ENCODE measurements around the gene FABP3. TPM values are rescaled to one million over a fixed set of nuclear protein-coding genes. Genes with fewer than 3 reads are reported as not detected.

The FABP3 gene
- total RNA-seq, 1 donor from 2014 or later: 0.51 TPM

DNA sequence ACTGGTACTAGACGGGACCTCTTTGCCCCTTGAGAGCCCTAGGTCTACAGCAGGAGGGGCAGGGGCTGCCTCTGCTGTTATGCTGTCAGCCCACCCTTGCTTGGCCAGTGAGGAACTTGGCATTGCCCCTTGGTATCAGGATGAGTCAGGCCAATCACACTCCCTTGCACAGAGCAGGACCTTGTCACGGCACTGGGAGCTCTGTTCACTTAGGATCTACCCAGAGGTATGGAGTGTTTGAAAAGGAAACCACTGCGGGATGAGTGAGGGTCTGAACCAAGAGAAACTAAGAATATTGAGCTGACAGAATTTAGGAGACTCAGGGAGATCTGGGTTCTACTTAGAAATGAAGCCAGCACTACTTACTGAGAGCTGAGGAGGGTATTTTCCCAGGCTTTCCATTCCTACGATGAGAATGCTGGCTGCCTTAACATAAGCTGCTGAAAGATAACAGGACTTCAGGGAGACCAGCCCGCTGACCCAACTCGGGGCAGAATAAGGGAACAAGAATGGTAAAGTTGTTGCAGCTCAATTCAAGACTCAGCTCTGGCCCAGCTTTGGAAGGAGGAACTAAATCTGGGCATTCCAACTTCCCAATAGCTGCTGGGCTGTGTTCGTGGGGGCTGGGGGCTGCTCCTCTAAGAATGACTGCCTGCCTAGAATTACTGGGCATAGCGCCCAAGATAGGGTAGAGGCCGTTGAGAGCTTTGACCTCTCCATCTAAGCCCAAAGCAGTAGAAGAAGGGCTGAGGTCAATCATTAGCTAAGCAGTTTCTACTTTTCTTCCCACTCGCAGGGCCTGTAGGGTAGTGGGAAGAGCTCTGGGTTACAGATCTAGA, 1.5 kb downstream of the FABP3 start:
- DNase-seq: no peak

DNA sequence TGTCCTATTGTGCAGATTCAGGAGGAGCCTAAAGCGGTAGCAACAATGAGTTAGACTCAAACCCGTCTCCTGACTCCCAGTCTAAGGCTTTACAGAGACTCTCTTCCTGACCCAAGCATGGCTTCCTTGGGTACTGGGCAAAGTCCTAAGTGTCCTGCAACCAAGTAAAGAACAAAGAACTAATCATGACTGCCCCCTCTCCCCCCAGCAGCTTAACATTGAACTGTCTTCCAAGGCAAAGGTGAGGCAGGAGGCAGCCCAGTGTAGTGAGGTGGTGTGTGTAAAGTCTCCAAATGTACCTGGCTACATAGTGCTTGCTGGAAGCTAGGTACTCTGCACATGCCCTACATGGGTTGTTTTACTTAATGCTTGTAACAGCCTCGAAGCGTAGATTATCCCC, 2.3 kb downstream of the FABP3 start:
- no peak for DNase-seq

DNA sequence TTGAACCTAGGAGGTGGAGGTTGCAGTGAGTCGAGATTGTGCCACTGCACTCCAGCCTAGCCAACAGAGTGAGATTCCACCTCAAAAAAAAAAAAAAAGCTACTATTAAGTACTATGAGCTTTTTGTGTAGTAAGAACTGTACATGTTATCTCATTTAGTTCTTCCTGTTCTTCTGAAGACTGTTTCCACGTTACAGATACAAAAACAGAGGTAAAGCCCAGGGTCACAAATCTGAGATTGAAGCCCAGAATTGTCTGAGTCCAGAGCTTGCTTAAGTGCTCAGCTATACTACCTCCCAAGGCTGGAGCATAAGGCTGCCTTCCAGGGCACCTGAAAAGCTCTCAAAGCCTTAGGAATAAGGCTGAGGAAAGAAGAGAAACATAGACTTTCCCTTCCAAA, 2.9 kb downstream of the FABP3 start:
- no peak for DNase-seq

DNA sequence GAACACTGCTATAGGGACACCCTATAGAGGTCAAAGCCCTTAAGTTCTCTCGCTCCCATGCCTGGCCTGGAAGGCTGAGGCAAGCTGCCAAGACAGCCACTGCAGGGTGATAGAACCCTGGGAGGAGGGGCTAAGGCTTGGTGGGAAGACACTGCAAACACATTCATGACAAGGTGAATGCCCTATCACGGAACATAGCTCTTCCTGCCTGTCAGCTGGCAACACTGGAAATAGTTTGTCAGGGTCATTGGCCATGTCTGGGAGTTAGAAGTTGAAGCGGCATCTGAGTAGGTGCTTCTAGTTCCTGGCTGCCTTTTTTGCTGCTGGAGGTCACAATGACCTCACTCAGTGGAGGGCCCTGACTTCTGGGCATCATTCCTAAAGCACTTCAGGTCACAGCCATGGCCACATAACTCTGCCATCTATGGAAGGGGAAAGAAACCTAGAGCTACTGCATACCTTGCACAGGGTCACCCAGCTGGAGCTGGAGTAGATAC, 4.2 kb downstream of the FABP3 start:
- DNase-seq: no peak

DNA sequence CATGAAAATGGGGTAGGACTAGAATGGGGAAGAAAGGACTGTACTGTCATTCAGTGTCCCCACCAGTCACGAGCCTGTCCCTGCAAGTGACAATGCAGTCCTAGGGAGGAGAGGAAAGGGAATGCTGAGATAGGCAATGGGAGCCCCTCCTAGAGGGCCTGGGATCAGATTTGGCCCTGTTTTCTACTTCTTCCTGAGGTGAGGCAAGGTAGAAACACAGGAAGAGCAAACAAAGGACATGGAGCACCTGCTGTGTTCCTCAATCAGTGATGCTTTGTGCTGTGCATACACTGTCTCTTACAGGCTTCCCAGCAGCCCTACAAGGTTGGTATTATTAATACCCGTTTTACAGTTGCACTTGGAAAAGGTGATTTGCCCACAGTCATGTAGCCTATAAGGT, 6.1 kb downstream of the FABP3 start:
- no peak for DNase-seq

DNA sequence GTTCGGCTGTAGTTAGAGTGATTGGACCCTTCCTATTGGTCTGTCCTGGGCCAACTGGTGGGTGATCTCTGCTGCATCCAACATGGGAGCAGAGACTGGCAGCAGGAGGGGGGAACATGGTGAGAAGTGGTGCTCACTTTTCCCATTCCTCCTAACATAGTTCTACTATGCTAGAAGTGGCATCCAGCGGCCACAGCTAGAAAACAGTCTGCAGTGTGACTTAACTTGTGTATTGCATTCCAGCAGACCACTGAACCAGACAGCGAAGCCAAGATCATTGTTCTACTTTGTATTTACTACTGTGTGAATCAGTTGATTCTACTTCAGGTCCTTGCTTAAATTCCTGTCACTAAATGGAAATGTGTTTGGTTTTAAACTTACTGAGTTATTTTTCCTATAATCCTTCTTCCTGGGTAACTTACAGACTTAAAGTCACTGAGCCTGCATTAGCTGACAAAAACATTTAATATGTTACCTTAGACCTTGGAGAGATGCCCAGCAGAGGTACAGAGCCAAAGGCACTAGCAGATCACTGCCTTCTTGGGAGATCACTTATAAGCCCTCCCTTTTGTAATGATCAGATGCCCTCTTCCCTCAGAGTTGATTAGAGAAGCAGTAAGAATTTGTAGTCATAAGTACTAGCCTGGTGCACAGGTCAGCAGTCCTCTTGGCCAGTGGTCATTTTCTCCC, 8.2 kb downstream of the FABP3 start:
- no peak for DNase-seq

DNA sequence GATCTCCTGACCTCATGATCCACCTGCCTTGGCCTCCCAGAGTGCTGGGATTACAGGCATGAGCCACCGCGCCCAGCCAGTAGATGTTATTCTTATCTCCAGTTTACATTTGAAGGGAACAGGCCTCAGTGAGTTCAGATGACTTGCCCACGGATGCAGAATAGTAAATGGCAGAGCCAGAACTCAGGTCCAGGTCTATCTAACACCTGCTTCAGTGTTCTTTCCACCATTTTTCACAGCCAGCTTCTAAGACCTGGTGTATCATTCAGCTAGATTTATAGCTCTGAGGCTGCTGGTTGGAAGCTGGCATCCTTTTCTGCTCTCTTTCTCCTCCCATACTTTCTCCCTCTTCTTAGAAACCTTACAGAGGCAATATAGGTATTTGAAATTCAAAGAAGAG, 10.8 kb downstream of the FABP3 start:
- DNase-seq: no peak

DNA sequence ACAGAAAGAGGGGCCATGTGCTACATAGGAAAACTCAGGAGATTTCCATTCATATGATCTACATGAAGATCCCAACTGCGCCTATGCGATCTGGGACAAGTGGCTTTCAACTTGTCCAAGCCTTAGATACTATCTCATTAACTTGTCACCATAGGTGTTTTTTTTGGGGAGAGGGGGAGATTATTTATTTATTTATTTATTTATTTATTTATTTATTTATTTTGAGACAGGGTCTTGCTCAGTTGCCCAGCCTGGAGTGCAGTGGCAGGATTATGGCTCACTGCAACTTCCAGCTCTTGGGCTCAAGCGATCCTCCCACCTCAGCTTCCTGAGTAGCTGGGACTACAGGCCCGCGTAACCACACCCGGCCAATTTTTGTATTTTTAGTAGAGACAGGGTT, 11.3 kb downstream of the FABP3 start:
- DNase-seq: no peak

DNA sequence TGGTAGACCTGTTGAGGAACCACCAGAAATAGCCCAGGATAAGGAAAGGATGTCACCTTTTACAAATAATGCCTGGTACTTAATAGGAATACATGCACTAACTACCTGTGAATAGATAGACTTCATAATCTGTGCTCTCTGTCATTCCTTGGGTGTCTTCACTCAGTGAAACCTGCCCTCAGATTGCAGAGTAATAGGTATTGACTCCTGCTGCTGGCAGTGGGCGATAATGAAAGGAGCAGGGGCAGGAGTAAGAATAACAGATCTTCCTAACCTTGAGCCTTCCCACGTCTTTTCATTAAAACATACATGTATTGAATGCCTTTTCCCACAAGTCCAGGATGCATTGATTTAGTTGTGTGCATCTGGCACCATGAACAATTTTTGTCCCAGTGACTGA, 16.4 kb downstream of the FABP3 start:
- DNase-seq: no peak

DNA sequence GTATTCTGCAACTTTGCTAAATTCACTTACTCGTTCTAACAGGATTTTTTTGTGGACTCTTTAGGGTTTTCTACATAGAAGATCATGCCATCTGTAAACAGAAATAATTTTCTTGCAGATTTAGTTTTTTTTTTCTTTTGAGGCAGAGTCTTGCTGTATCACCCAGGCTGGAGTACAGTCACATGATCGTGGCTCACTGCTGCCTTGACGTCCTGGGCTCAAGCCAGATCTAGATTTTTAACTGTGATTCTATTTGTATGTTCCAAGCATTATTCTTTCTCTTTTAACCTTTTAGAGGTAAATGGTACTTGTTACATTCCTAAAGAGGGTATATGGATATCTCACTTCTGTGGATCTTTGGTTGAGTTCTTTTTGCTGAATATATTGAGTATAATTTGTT, 18.6 kb downstream of the FABP3 start:
- DNase-seq: no peak

DNA sequence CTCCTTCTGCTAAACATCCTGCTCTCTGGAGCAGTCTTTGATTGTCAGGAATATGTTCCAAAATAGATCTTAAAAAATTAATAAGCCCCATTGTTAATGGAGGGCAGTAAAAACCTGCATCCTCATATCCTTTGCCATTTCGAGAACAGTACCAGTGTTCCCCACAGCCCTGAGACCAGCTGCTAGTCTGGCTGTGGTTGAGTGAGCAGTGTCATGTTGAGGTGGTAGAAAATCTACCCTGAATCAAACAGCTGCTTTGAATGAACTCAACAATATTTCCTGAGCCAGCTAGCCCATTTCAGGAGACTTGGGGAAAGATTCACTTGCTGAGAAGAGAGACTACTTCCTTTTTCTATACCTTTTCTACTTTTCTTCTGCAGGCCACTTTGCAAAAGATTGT, 24.4 kb downstream of the FABP3 start:
- DNase-seq: no peak

DNA sequence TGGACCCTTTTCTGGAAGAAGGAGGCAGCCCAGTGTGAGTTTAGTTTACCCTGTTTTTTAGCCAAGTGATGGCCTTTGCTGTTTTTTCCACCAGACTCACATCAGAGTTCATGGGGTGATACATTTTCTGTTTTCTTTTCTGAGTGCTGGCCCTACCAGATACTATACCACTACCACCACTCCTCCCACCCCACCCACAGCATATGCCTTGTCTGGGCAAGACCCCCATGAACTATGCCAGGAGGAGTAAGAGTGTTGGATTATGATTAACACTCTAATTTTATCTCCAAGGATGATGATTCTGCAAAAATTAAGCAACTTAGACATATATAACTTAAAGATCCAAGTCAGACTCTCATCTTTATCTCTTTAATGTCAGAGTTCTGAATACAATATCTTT, 26.1 kb downstream of the FABP3 start:
- no peak for DNase-seq

DNA sequence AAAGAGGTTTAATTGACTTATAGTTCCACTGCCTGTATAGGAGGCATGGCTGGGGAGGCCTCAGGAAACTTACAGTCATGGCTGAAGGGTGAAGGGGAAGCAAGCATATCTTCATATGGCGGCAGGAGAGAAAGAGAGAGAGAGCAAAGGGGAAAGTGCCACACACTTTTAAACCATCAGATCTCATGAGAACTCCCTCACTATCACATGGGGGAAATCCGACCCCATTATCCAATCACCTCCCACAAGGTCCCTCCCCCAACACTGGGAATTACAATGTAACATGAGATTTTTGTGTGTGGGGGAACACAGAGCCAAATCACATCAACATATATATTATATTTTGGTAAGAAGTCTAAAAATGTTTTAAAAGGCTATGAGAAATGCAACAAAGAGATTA, 27.2 kb downstream of the FABP3 start:
- no peak for DNase-seq

DNA sequence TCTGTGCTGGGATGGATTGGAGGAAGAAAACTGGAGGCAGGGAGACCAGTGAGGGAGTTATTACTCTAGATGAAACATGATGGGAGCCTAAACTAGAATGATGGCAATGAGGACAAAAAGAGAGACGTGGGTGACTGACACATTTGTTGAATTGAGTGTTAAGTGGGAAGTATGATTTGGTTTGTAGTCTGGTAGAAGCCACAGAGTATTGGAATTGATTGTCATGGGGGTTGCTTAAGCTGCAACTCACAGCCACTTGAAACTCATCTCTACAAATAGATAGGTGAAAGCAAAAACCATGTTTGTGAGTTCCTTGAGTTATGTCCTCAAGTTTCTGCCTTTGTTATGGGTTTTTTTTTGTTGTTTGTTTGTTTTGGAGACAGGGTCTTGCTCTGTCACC, 28.4 kb downstream of the FABP3 start:
- no peak for DNase-seq

DNA sequence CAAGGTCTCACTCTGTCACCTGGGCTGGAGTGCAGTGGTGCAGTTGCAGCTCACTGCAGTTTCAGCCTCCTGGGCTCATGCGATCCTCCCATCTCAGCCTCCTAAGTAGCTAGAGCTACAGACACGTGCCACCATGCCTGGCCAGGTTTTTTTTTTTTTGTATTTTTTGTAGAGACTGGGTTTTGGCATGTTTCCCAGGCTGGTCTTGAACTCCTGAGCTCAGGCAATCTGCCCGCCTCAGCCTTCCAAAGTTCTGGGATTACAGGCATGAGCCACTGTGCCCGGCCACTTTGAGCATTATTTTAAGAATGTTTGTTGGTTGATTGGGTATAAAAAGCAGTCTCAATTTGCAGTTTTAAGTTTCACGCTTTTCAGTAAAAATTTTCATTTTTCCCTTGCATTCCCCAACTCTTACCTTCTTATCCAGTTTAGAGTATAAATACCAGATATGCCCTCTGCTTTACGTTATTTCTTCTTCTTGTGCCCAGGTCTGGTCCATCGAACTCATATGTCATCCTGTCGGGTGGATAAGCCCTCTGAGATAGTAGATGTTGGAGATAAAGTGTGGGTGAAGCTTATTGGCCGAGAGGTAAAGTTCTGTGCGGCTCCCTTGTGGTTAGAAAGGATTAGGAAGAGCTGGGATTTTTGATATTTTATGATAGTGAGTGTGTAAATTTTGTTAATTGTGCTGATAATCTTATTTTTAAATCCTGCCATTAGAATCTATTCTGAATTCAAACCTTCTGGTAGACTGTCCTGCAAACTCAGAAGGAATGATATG, 36.0 kb downstream of the FABP3 start:
- no peak for DNase-seq

DNA sequence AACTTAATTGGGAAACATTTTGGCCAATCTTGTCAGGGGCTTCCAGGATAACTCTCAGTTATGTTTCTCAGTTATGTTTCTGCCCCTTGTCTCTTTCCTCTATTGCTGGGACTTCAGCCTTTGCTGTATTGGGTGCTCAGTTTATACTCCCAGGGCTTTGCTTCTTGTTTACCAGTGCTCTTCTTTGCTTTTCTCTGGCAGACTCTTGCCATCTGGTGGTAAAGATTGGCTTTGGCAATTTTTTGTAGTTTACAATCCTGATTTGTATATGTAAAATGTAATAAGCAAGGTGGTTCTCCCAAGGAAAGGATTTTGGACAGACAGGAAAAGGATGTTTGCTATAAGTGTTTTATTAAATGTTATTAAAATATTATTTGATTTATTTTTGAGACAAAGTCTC, 37.9 kb downstream of the FABP3 start:
- peak; percentile 58 for DNase-seq

DNA sequence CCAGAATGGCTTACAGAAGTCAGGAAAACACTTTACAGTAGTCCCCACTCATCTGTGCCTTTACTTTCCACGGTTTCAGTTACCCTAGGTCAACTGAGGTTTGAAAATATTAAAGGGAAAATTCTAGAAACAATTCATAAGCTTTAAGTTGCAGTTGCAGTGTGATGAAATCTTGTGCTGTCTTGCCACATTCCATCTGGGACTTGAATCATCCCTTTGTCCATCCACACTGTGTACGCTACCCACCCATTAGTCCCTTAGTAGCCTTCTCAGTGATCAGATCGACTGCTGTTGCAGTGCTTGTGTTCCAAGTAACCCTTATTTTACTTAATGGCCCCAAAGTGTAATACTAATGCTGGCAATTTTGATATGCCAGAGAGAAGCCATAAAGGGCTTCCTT, 45.5 kb downstream of the FABP3 start:
- DNase-seq: no peak

DNA sequence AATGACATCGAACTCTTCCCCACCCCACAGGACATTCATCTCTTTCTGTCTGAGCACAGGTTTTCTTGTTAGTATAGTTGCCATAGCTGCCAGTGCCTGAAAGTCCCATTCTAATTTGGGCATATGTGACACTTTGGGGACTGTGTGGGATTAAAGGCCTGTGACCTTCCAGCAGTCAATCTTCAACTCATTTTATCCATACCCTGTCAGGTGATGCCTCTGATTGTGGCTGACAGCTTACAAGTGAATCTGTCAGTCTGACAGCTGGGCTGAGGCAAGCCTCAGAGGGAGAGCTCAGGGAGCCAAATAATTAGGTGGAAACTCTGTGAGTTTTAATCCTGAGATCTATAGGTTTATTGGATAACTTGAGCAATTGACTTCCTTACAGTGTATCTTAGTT, 46.4 kb downstream of the FABP3 start:
- no peak for DNase-seq

DNA sequence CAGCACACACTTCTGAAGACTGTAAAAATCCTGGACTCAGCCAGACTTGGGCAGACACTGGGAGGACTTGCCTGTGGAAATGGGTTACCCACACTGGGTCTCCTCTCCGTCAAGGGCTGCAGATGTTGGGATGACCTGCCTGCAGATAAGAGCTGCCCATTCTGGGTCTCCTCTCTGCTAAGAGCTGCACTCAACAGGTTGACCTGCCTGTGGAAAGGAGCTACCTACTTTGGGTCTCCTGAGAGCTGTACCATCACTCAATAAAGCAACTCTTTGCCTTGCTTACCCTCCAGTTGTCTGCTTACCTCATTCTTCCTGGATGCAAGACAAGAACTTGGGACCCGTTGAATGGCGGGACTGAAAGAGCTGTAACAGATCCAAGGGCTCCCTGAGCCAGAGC, 47.9 kb downstream of the FABP3 start:
- no peak for DNase-seq

DNA sequence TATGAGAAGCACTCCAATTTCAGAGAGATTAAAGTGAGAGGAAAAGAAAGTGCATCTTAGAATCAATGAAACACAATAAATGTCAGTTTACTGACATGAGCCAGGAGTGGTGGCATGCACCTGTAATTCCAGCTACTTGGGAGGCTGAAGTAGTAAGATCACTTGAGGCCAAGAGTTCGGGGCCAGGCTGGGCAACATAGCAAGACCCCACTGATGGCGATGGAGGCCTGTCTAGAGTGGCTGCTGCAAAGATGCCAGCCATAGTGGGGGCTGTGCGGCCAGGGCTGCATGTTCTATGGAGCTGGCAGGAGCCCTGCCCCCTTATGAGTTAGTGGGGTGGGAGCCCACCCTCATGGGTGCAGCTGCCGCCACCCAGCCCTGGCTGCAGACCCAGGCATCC, 48.8 kb downstream of the FABP3 start:
- no peak for DNase-seq

DNA sequence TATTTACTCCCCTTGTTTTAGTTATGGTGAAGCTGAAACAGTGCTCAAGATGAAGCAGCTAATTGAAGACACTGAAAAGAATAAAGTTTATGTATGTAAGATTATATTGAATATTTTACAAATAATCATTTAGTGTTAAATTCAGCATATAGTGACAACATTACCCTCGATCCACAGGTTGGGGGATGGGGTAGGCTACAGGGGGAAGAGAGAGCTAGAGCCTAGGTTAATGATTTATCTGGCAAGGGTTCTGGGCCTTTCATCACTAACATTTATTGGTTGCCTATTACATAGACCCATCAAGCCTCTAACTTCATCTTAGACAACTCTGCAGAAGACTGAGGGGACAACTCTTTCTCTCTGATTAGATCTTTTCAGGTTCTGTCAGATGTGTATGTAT, 54.7 kb downstream of the FABP3 start:
- no peak for DNase-seq

DNA sequence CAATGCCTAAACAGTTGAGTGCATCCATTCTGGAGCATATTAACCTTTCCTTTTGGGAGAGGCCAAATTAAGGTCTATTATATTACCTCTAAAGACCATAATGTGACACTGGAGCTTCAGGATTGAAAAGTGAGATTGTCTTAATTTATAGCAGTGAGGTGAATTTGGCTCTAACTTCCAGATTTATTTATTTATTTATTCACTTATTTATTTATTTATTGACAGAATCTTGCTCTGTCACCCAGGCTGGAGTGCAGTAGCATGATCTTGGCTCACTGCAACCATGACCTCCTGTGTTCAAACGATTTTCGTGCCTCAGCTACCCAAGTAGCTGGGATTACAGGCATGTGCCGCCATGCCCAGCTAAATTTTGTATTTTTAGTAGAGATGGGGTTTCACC, 57.0 kb downstream of the FABP3 start:
- no peak for DNase-seq

Data from dermis blood vessel endothelial cell (primary cell).